Vagina (tissue), 2 donors: ENCODE data around the gene TJP2.

Experiments used
- POLR2AphosphoS5 ChIP-seq, 2 donors: sonication (generic); formaldehyde crosslinking; IDR thresholded peaks; one replicate each; pipeline ENCODE4 v1.9.0; 2017; ENCODE audit warnings: antibody characterized with exemption in 2 of 2, mild to moderate bottlenecking in 2 of 2, low read depth in 1 of 2; ENCODE audit not compliant: insufficient read depth in 1 of 2
- TF ChIP-seq, protein P1 (sequence below), 3 experiments: fragments of 450-650 bp in 2 of 3; fragments of 200-600 bp in 1 of 3; sonication (generic) in 1 of 3; IDR thresholded peaks; one replicate each; pipeline ENCODE4 v1.5.1; 2017 to 2019; ENCODE audit warnings: antibody characterized with exemption in 3 of 3, mild to moderate bottlenecking in 2 of 3, moderate library complexity in 2 of 3

DNA sequence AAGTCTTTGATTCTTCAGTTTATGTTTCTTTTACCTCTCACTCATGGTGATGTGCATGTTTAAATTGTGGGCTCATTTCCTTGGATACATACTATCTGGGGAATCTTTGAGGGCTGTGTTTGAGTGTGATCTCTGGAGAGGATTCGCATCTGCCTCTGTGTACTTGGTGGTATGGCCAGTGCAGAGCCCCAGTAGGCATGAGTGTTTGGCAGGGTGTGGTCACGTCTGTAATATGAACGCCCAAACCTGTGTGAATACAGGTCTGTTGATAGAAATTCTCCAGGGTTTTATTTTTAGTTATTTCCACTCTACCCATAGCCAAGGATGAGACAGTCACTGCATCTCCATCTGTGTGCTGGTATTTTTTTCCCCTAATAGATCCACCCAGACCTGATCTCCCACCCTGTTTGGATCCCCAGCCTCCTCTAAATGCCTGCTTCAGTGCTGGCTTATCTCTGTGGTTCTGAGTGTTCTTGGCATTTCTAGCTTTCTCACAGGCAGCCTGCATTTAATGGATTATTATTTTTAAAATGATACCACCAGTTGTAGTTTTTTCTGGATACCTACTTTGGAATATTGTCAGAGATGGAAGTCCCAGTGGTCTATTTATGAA, 37.5 kb downstream of the TJP2 start:
- TF ChIP-seq, protein P1, sequence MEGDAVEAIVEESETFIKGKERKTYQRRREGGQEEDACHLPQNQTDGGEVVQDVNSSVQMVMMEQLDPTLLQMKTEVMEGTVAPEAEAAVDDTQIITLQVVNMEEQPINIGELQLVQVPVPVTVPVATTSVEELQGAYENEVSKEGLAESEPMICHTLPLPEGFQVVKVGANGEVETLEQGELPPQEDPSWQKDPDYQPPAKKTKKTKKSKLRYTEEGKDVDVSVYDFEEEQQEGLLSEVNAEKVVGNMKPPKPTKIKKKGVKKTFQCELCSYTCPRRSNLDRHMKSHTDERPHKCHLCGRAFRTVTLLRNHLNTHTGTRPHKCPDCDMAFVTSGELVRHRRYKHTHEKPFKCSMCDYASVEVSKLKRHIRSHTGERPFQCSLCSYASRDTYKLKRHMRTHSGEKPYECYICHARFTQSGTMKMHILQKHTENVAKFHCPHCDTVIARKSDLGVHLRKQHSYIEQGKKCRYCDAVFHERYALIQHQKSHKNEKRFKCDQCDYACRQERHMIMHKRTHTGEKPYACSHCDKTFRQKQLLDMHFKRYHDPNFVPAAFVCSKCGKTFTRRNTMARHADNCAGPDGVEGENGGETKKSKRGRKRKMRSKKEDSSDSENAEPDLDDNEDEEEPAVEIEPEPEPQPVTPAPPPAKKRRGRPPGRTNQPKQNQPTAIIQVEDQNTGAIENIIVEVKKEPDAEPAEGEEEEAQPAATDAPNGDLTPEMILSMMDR (IDR thresholded peaks at IDR 0.05): no peak
- no peak for TF ChIP-seq POLR2AphosphoS5 (IDR thresholded peaks at IDR 0.05; ENCODE audit: insufficient read depth in 1 of 2, low read depth in 1 of 2)
